AG10803 (cell line): Measurements from ENCODE around the gene FRMD1.

Experiments used
- DNase-seq: peaks from one replicate; pipeline ENCODE4 v3.0.0; 2010; ENCODE audit warnings: low read depth
- H3K4me3 ChIP-seq: 2 replicates; pipeline ENCODE4 v1.5.1; 2011; ENCODE audit warnings: mild to moderate bottlenecking, low read length, control low read depth
- TF ChIP-seq, protein P1 (sequence below): conservative IDR thresholded peaks from 2 replicates; pipeline ENCODE4 v1.5.1; 2011; ENCODE audit warnings: mild to moderate bottlenecking, low read length, control low read depth, inconsistent platforms

FRMD1 gene

DNA sequence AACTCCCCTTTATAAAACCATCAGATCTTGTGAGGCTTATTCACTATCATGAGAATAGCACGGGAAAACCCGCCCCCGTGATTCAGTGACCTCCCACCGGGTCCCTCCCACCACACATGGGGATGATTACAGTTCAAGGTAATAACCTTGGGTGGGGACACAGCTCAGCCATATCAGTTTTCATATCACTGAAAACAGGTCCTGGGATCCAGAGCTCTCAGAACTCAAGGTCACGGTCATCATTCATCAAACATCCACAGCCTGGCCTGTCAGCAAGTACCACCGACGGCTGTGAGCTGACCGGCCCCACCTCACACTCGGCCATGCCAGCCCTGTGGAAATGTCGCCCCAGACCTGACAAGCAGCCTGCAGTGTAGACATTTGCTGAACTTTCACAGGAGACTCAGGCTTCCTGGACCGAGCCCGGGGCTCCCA is 14.1 kb upstream of the FRMD1 start:
- no peak for DNase-seq
- H3K4me3 ChIP-seq, result no peak overlapping the region
- TF ChIP-seq, protein P1, sequence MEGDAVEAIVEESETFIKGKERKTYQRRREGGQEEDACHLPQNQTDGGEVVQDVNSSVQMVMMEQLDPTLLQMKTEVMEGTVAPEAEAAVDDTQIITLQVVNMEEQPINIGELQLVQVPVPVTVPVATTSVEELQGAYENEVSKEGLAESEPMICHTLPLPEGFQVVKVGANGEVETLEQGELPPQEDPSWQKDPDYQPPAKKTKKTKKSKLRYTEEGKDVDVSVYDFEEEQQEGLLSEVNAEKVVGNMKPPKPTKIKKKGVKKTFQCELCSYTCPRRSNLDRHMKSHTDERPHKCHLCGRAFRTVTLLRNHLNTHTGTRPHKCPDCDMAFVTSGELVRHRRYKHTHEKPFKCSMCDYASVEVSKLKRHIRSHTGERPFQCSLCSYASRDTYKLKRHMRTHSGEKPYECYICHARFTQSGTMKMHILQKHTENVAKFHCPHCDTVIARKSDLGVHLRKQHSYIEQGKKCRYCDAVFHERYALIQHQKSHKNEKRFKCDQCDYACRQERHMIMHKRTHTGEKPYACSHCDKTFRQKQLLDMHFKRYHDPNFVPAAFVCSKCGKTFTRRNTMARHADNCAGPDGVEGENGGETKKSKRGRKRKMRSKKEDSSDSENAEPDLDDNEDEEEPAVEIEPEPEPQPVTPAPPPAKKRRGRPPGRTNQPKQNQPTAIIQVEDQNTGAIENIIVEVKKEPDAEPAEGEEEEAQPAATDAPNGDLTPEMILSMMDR, result no peak

DNA sequence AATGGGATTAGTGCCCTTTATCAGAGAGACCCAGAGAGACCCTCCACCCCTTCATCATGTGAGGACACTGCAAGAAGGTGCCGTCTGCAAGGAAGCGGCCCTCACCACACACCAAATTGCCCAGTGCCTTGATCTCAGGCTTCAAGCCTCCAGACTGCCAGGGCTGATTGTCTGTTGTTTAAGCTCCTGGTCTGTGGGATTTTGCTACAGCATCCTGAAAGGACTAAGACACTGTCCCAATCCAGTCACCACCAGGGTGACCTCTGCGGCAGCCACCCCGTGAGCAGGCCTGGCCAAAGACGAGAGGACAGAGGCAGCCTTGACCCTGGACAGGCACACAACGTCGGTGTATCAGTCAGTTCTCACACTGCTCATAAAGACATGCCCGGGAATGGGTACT is 13.5 kb upstream of the FRMD1 start:
- no peak overlapping the region for H3K4me3 ChIP-seq
- TF ChIP-seq, protein P1, result no peak
- no peak for DNase-seq

DNA sequence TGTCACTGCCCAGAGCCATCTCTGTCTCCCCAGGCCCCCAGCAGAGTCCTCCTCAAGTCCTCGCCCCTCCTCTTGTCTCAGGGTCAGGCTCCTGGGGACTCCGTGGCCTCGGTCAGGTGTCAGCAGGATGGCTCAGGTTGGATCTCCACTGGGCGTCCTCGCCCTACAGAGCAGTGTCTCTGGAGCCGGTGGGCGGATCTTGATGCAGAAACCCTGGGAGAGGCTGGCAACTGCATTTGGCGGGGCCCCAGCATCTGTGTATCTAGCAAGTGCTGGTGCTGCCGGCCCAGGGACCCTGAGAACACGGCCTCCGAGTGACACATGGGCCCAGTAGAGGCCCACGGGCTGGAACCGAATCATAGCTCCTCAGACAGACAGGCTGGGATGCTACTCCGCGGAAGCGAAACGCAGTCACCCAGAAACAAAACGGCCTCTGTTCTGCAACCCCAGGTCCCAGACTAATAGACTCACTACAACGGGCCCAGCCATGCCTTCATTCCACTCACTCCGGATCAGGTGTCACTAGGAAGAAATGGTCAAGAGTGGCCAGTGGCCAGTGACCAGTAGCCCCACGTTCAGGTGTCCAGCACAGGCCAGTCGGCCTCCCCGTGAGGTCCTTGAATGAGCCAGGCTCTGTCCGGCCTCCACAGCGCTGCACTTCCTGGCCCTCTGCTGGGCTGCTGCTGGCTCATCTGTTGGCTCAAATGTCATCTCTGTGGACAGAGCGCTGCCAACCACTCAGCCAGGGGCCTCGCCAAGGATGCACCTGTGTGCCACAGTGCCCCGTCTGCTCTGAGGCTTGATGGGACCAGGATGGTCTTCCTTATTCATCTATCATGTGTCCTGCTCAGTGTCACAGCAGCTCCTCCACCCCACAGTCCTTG is 12.6 kb upstream of the FRMD1 start:
- no peak overlapping the region for H3K4me3 ChIP-seq
- TF ChIP-seq, protein P1, result no peak
- DNase-seq, result no peak

DNA sequence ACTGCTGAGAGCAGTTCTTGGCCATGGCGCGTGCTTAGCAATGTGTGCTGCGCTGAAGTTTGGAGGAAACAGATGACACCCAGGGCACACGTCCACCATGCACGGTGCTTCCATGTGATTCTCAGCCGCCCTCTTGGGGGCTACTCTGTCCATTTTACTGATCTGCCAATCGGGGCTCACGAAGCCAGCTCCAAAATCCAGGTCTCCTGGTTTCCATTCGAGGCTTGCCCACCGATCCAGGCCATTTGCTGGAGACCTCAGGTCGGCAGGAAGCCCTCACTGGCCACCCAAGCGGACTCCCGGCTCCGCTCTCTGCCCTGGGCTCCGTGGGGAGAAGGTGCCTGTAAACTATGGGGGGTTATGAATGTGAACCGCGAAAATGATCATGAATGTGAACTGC is 11.7 kb upstream of the FRMD1 start:
- TF ChIP-seq, protein P1, result no peak
- DNase-seq, result no peak
- no peak overlapping the region for H3K4me3 ChIP-seq

DNA sequence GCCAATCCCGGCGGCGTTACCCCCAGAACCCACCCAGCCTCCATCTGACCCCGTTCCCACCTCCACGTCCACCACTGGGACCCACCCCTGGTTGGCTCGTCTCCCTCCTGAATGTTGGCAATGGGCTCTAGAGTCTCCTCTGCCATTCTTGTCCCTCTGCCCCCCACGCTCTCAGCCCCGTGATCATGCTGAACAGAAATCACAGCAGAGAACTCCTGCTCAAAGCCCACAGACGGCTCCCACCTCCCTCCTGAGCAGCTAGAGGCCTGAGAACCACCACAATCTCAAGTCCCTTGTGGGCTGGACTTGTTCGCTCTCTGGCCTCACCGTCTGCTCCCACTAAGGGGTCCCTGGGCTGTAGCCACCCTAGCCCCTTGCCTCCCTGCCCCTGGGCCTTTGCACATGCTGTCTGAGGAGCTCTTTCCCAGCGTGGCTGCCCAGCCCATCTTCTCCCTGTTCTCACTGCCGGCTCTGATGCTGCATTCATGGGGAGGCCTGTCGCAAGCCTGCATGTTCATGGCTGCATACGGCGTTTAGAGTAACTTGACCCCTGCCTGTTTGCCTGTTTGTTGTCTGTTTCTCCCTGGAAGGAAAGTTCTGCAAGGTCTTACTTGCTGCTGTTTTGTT is 11.2 kb upstream of the FRMD1 start:
- H3K4me3 ChIP-seq, result no peak overlapping the region
- TF ChIP-seq, protein P1, result no peak
- no peak for DNase-seq

DNA sequence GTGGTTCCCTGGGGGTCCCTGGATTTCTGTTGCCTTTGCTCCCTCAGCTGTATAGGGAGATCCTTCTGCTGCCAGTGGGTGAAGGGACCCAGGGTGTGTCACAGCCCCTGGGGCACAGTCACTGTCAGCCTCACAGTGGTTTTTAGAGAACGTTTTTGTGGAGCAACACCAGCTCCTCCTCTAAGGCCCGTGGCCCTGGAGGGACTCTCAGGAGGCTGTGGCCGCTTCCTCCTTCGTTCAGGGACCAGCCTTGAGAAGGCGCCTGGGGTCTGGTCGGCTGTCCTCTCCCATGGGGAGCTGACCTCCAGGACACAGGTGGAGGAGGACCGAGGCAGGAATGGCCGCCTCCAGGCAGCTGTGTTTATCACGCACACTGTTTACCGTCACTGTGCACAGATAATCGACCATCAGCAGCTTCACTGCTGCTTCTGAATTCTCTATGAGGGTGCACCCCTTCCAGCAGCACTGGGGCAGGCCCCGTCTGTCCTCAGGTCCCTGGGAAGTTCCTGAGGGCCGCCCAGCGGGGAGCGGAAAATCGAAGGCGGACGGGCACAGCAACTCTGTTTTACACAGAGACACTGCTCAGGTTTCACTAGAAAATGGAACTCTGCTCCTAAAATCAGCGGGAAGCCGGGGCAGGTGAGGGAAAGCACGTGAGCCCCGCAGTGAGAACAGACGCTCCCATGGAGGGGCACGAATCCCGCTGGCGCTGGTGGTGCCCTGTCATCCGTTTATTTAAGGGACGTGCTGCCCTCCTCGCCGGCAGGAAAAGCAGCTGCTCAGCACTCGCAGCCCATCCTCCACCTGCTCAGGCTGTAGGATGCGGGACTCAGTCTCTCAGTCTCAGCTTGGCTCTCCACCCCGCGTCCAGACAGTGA is 10.4 kb upstream of the FRMD1 start:
- DNase-seq, result no peak
- no peak overlapping the region for H3K4me3 ChIP-seq
- TF ChIP-seq, protein P1, result no peak
